ENCODE measurements around the gene CTTN.

The CTTN gene

DNA sequence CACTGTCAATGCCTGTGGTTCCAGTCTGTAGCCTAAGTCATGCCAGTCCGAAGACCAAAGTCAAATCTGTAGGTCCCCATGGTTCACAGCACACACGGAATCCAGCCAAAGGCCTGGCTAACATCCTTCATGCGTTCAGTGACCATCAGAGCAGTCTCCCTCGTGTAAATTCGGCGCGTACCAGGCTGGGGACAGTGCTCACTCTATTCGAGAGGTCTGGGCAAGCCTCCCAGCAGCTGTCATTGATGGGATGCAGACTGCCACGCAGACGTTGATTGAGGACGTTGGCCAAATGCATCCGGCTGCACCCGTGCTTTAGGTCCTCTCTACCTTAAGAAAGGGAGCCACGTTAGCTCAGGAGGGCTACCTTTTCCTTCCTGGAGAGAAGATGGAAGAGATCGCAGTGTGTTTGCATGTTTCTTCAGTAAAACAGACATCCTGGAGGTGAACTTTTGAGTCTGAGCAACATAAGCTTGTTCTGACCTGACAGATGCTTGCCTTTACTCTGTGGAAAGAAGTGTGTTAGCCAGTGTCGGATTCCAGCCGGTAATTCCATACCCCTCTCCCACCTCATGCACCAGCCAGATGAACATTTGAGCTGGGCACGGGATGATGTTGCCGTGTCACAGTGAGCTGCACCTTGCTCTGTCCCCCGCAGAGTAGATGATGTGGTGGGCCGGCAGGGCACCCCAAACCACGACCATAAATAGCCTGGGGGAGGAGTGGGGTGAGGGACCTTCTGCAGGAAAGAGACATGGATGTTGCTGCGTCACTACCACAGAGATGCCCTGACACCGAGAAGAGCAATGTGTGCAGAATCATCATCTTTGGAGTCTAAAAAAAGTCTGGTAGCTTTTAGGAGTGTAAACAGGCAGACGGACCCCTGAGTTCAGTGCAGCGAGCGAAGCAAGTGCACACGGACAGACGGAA, 12.2 kb downstream of the CTTN start:
- peaks cover 97% of the 10 kb centered on the region for H3K36me3 ChIP-seq (ENCODE audit: insufficient read depth, low read length)

GRCh38 chr11:70411713-70412452, 13.6 kb downstream of the CTTN start:
- WGBS = 97% methylated on average over 15 of the region's 15 CpGs
- H3K4me3 ChIP-seq (ENCODE audit: low read length) = no peak overlapping the region
- no peaks in the 10 kb centered on the region for H3K4me1 ChIP-seq (ENCODE audit: insufficient read depth, low read length)
- peaks cover 97% of the 10 kb centered on the region for H3K36me3 ChIP-seq (ENCODE audit: insufficient read depth, low read length)
- no peak overlapping the region for H3K27ac ChIP-seq (ENCODE audit: low read depth, low read length)
- no peaks in the 10 kb centered on the region for H3K9me3 ChIP-seq (ENCODE audit: insufficient read depth, low read depth, low read length)
- no peaks in the 10 kb centered on the region for H3K27me3 ChIP-seq (ENCODE audit: insufficient read depth, low read length)
- H3K9ac ChIP-seq (ENCODE audit: low read depth, low read length) = no peak overlapping the region

More for the DNA sequence above, 12.2 kb downstream of the CTTN start:
- Histone ChIP-seq H3K9me3 (ENCODE audit: insufficient read depth, low read depth, low read length) (no peaks in the 10 kb centered on the region), H3K4me1 (ENCODE audit: insufficient read depth, low read length) (no peaks in the 10 kb centered on the region), H3K9ac (ENCODE audit: low read depth, low read length) (no peak overlapping the region), H3K27me3 (ENCODE audit: insufficient read depth, low read length) (no peaks in the 10 kb centered on the region), H3K27ac (ENCODE audit: low read depth, low read length) (no peak overlapping the region), H3K4me3 (ENCODE audit: low read length) (no peak overlapping the region)
- 97% methylated on average over 29 of the region's 29 CpGs for WGBS

GRCh38 chr11:70413151-70413550, 14.8 kb downstream of the CTTN start:
- H3K27ac ChIP-seq (ENCODE audit: low read depth, low read length) = no peak overlapping the region
- WGBS = 95% methylated on average over 10 of the region's 10 CpGs
- H3K36me3 ChIP-seq (ENCODE audit: insufficient read depth, low read length) = peaks cover 97% of the 10 kb centered on the region
- no peaks in the 10 kb centered on the region for H3K9me3 ChIP-seq (ENCODE audit: insufficient read depth, low read depth, low read length)
- no peak overlapping the region for H3K4me3 ChIP-seq (ENCODE audit: low read length)
- H3K4me1 ChIP-seq (ENCODE audit: insufficient read depth, low read length) = no peaks in the 10 kb centered on the region
- no peaks in the 10 kb centered on the region for H3K27me3 ChIP-seq (ENCODE audit: insufficient read depth, low read length)
- no peak overlapping the region for H3K9ac ChIP-seq (ENCODE audit: low read depth, low read length)

GRCh38 chr11:70414341-70415100, 16.2 kb downstream of the CTTN start:
- peaks cover 94% of the 10 kb centered on the region for H3K36me3 ChIP-seq (ENCODE audit: insufficient read depth, low read length)
- H3K4me3 ChIP-seq (ENCODE audit: low read length) = no peak overlapping the region
- H3K27me3 ChIP-seq (ENCODE audit: insufficient read depth, low read length) = no peaks in the 10 kb centered on the region
- H3K9ac ChIP-seq (ENCODE audit: low read depth, low read length) = no peak overlapping the region
- H3K4me1 ChIP-seq (ENCODE audit: insufficient read depth, low read length) = no peaks in the 10 kb centered on the region
- 93% methylated on average over 28 of the region's 28 CpGs for WGBS
- no peak overlapping the region for H3K27ac ChIP-seq (ENCODE audit: low read depth, low read length)
- no peaks in the 10 kb centered on the region for H3K9me3 ChIP-seq (ENCODE audit: insufficient read depth, low read depth, low read length)

GRCh38 chr11:70415191-70415590, 16.9 kb downstream of the CTTN start:
- Histone ChIP-seq H3K4me1 (ENCODE audit: insufficient read depth, low read length) (no peaks in the 10 kb centered on the region), H3K4me3 (ENCODE audit: low read length) (no peak overlapping the region), H3K27me3 (ENCODE audit: insufficient read depth, low read length) (no peaks in the 10 kb centered on the region), H3K9me3 (ENCODE audit: insufficient read depth, low read depth, low read length) (no peaks in the 10 kb centered on the region), H3K27ac (ENCODE audit: low read depth, low read length) (no peak overlapping the region), H3K36me3 (ENCODE audit: insufficient read depth, low read length) (peaks cover 94% of the 10 kb centered on the region), H3K9ac (ENCODE audit: low read depth, low read length) (no peak overlapping the region)
- 92% methylated on average over 10 of the region's 10 CpGs for WGBS

DNA sequence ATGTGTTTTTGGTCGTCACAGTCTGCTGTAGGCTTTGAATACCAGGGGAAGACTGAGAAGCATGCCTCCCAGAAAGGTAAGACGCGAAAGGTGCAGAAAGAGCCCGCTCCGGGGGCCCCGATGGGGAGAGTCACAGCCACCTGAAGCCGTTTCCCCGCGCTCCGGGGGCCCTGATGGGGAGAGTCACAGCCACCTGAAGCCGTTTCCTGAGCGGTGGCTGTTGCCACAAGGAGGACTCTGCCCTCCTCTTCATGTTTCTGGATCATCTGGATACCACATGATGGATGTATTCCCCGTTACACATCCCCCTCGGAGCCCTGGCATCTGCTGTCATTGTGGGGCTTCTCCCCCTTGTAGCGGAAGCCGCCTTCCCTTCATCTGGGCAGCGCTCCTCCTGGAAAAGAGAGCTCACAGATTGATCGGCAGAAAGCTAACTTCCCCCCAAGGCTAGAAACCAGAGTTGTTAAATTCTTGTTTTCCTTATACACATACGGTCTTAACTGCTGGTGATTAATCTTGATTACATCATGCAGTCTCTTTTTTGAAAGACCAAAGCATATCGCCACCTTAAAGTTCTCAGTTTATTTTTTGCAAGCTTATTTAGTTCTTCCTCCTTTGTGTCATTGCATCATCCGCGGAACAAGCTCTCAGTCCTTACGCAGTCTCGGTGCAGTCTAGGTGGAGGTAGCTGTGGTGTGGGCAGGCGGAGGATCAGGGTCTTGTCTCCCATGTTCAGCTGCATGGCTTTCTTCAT, 17.5 kb downstream of the CTTN start:
- no peak overlapping the region for H3K4me3 ChIP-seq (ENCODE audit: low read length)
- H3K4me1 ChIP-seq (ENCODE audit: insufficient read depth, low read length) = no peaks in the 10 kb centered on the region
- H3K27ac ChIP-seq (ENCODE audit: low read depth, low read length) = no peak overlapping the region; the same call in 1 of the 2 replicates
- H3K36me3 ChIP-seq (ENCODE audit: insufficient read depth, low read length) = peaks cover 94% of the 10 kb centered on the region
- no peaks in the 10 kb centered on the region for H3K9me3 ChIP-seq (ENCODE audit: insufficient read depth, low read depth, low read length)
- 96% methylated on average over 25 of the region's 25 CpGs for WGBS
- no peak overlapping the region for H3K9ac ChIP-seq (ENCODE audit: low read depth, low read length)
- H3K27me3 ChIP-seq (ENCODE audit: insufficient read depth, low read length) = no peaks in the 10 kb centered on the region

DNA sequence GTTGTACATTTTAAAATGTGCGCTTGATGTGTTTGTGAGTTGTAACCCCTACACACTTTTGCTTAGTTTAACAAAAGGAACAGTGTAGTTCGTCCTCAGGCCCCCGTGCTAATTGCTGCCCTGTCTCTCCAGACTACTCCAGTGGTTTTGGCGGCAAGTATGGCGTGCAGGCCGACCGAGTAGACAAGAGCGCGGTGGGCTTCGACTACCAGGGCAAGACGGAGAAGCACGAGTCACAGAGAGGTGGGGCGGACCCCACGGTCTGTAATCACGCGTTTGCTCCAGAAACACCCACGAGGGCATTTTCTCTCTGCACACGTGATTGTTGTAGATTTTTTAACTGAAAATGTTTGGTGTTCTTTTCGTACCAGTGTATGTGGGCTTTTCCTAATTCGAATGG, 18.6 kb downstream of the CTTN start:
- peaks cover 94% of the 10 kb centered on the region for H3K36me3 ChIP-seq (ENCODE audit: insufficient read depth, low read length)

DNA sequence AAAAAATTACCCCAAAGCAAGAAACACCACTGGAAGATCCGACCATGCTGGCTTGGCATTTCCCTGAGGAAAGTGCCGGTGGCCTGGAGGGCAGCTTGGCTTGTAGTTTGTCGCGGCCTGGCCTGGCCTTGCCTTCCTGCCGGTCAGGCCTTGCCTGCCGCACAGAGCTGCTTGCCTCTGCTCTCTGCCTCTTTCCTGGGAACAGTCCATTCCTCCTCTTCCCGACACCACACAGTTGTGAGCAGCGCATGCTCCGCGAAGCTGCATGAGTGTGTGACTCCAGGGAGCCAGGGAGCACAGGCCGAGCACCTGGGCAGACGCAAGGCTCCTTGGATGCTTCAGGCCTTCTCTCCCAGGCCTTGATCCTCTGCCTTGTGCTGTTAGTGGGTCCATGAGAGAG, 19.8 kb downstream of the CTTN start:
- no peaks in the 10 kb centered on the region for H3K9me3 ChIP-seq (ENCODE audit: insufficient read depth, low read depth, low read length)
- 97% methylated on average over 12 of the region's 12 CpGs for WGBS
- H3K4me1 ChIP-seq (ENCODE audit: insufficient read depth, low read length) = no peaks in the 10 kb centered on the region
- no peak overlapping the region for H3K4me3 ChIP-seq (ENCODE audit: low read length)
- H3K9ac ChIP-seq (ENCODE audit: low read depth, low read length) = no peak overlapping the region
- H3K36me3 ChIP-seq (ENCODE audit: insufficient read depth, low read length) = peaks cover 94% of the 10 kb centered on the region
- H3K27me3 ChIP-seq (ENCODE audit: insufficient read depth, low read length) = no peaks in the 10 kb centered on the region
- H3K27ac ChIP-seq (ENCODE audit: low read depth, low read length) = no peak overlapping the region

More for the DNA sequence above, 18.6 kb downstream of the CTTN start:
- no peak overlapping the region for H3K4me3 ChIP-seq (ENCODE audit: low read length)
- no peak overlapping the region for H3K27ac ChIP-seq (ENCODE audit: low read depth, low read length)
- H3K9me3 ChIP-seq (ENCODE audit: insufficient read depth, low read depth, low read length) = no peaks in the 10 kb centered on the region
- no peak overlapping the region for H3K9ac ChIP-seq (ENCODE audit: low read depth, low read length)
- H3K4me1 ChIP-seq (ENCODE audit: insufficient read depth, low read length) = no peaks in the 10 kb centered on the region
- WGBS = 97% methylated on average over 20 of the region's 20 CpGs
- no peaks in the 10 kb centered on the region for H3K27me3 ChIP-seq (ENCODE audit: insufficient read depth, low read length)

- H3K4me3 ChIP-seq (ENCODE audit: low read length) = no peak overlapping the region
- no peak overlapping the region for H3K27ac ChIP-seq (ENCODE audit: low read depth, low read length)
- no peaks in the 10 kb centered on the region for H3K4me1 ChIP-seq (ENCODE audit: insufficient read depth, low read length)
- WGBS = 91% methylated on average over 17 of the region's 17 CpGs
- H3K9me3 ChIP-seq (ENCODE audit: insufficient read depth, low read depth, low read length) = no peaks in the 10 kb centered on the region
- H3K27me3 ChIP-seq (ENCODE audit: insufficient read depth, low read length) = no peaks in the 10 kb centered on the region
- peaks cover 94% of the 10 kb centered on the region for H3K36me3 ChIP-seq (ENCODE audit: insufficient read depth, low read length)
- H3K9ac ChIP-seq (ENCODE audit: low read depth, low read length) = no peak overlapping the region
Observed at GRCh38 chr11:70419307-70420007, 21.1 kb downstream of the CTTN start.

DNA sequence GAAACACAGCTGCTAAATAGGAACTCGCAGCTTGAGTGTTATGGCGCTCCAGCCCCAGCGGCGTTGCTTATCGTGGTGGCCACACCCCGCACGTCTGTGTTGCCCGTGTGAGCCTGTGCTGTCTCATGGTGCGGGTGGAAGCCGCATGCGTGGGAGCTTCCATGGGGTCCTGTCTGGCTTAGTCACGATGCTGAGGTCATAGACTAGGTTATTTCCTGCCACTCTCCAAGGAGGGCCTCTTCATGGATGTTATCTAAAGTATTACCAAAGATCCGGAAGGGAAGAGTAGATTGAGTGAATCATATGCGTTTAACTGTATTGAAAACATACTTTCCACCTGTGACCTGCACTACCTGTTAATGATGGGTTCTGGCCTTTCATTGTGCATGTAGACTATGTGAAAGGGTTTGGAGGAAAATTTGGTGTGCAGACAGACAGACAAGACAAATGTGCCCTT, 21.7 kb downstream of the CTTN start:
- H3K9ac ChIP-seq (ENCODE audit: low read depth, low read length) = no peak overlapping the region
- no peaks in the 10 kb centered on the region for H3K4me1 ChIP-seq (ENCODE audit: insufficient read depth, low read length)
- no peak overlapping the region for H3K27ac ChIP-seq (ENCODE audit: low read depth, low read length)
- no peaks in the 10 kb centered on the region for H3K9me3 ChIP-seq (ENCODE audit: insufficient read depth, low read depth, low read length)
- H3K36me3 ChIP-seq (ENCODE audit: insufficient read depth, low read length) = peaks cover 94% of the 10 kb centered on the region
- H3K27me3 ChIP-seq (ENCODE audit: insufficient read depth, low read length) = no peaks in the 10 kb centered on the region
- H3K4me3 ChIP-seq (ENCODE audit: low read length) = no peak overlapping the region
- 93% methylated on average over 14 of the region's 14 CpGs for WGBS

Data from HUES64 (cell line).